H1 (cell line): ENCODE results near the gene DUOXA2. TPM values are rescaled to one million over a fixed set of nuclear protein-coding genes. Genes with fewer than 3 reads are reported as not detected.

Experiments used
- CTCF ChIA-PET: fragments of 300-600 bp; sonication (Branson Sonifier 250); formaldehyde crosslinking; loops from one replicate; lab custom pipeline; 2021; ENCODE audit not compliant: partially characterized antibody; lab: Charles Lee
- POLR2A ChIA-PET: fragments of 300-600 bp; sonication (Branson Sonifier 250); formaldehyde crosslinking; loops from one replicate; lab custom pipeline; 2021; ENCODE audit warnings: inconsistent platforms; ENCODE audit not compliant: partially characterized antibody; lab: Charles Lee
- DNase-seq, 2 experiments: peaks; one replicate each; pipeline versions ENCODE4 v3.0.0 to v3.0.0-alpha.2; 2010 to 2022; ENCODE audit warnings: low spot score in 2 of 2, low read depth in 1 of 2, mixed read lengths in 1 of 2
- FAIRE-seq: peaks from 2 replicates; lab custom pipeline; 2011; peaks lifted over from hg19 to GRCh38; lab: Jason Lieb, UNC
- H2AFZ ChIP-seq: 2 replicates; pipeline ENCODE4 v1.8.1; 2012; ENCODE audit warnings: low read length, inconsistent platforms
- H2AK5ac ChIP-seq: 2 replicates; pipeline ENCODE4 v1.6.1; 2013; ENCODE audit warnings: low read depth, low read length
- H2BK120ac ChIP-seq: replicated peaks from 2 replicates; pipeline ENCODE3; 2013; ENCODE audit warnings: low read depth, low read length, inconsistent platforms
- H2BK12ac ChIP-seq: 2 replicates; pipeline ENCODE4 v1.6.1; 2013; ENCODE audit warnings: low read depth, low read length
- H2BK15ac ChIP-seq: 2 replicates; pipeline ENCODE4 v1.6.1; 2013; ENCODE audit warnings: low read length
- H2BK20ac ChIP-seq: 2 replicates; pipeline ENCODE4 v1.6.1; 2013; ENCODE audit warnings: low read length
- H2BK5ac ChIP-seq: 2 replicates; pipeline ENCODE4 v1.6.1; 2013; ENCODE audit warnings: low read depth, low read length
- H3K14ac ChIP-seq: 2 replicates; pipeline ENCODE4 v1.6.1; 2013; ENCODE audit warnings: inconsistent platforms; ENCODE audit not compliant: insufficient read length
- H3K18ac ChIP-seq: 2 replicates; pipeline ENCODE4 v1.6.1; 2013; ENCODE audit warnings: low read length; ENCODE audit errors: extremely low read depth
- H3K23ac ChIP-seq: 2 replicates; pipeline ENCODE4 v1.6.1; 2013; ENCODE audit warnings: inconsistent platforms; ENCODE audit not compliant: insufficient read length
- H3K23me2 ChIP-seq: 2 replicates; pipeline ENCODE4 v1.6.1; 2013; ENCODE audit warnings: low read depth, low read length
- H3K27ac ChIP-seq: 2 replicates; pipeline ENCODE4 v1.6.1; 2011; ENCODE audit warnings: low read depth, low read length, inconsistent platforms
- H3K27me3 ChIP-seq, 4 experiments: replicated peaks in 1 of 4; 1 replicate in 1 of 4; 2 replicates in 3 of 4; pipeline versions ENCODE4 v1.6.1 to v1.8.1; 2011 to 2013; ENCODE audit warnings: low read length in 3 of 4, mild to moderate bottlenecking in 3 of 4, inconsistent platforms in 2 of 4, mixed read lengths in 2 of 4, moderate library complexity in 1 of 4; ENCODE audit not compliant: control insufficient read depth in 3 of 4, insufficient read depth in 3 of 4; ENCODE audit errors: extremely low read depth in 1 of 4
- H3K36me3 ChIP-seq, 4 experiments: 2 replicates each; pipeline versions ENCODE4 v1.6.1 to v1.8.1; 2011 to 2013; ENCODE audit warnings: mild to moderate bottlenecking in 4 of 4, low read length in 3 of 4, moderate library complexity in 2 of 4, control low read depth in 1 of 4, inconsistent platforms in 1 of 4; ENCODE audit not compliant: insufficient read depth in 4 of 4, control insufficient read depth in 2 of 4
- H3K4ac ChIP-seq: replicated peaks from 2 replicates; pipeline ENCODE3; 2013; ENCODE audit warnings: low read length, low read depth, mixed read lengths, inconsistent platforms; ENCODE audit not compliant: insufficient read length
- H3K4me1 ChIP-seq, 4 experiments: replicated peaks in 1 of 4; 1 replicate in 1 of 4; 2 replicates in 3 of 4; pipeline versions ENCODE4 v1.6.1 to v1.8.1; 2011 to 2013; ENCODE audit warnings: low read length in 3 of 4, inconsistent platforms in 2 of 4, mixed read lengths in 1 of 4; ENCODE audit not compliant: insufficient read depth in 4 of 4, control insufficient read depth in 3 of 4
- H3K4me2 ChIP-seq, 2 experiments: 2 replicates each; pipeline versions ENCODE4 v1.6.1 to v1.8.1; 2011 to 2013; ENCODE audit warnings: low read depth in 2 of 2, low read length in 2 of 2, control low read depth in 1 of 2, inconsistent platforms in 1 of 2, mild to moderate bottlenecking in 1 of 2; ENCODE audit not compliant: insufficient read depth in 1 of 2
- H3K4me3 ChIP-seq, 4 experiments: fragments of 200-600, 300-600 bp in 1 of 4; sonication (generic), shearing (Covaris generic), sonication (Bioruptor Twin) in 1 of 4; 2 replicates each; pipeline versions ENCODE4 v1.5.1 to v1.8.1; 2011 to 2016; ENCODE audit warnings: low read length in 4 of 4, low read depth in 3 of 4, control low read depth in 2 of 4, inconsistent platforms in 2 of 4, mild to moderate bottlenecking in 2 of 4, mixed read lengths in 1 of 4, moderate library complexity in 1 of 4; ENCODE audit not compliant: insufficient read depth in 2 of 4; ENCODE audit errors: extremely low read depth in 1 of 4
- H3K56ac ChIP-seq: replicated peaks from 2 replicates; pipeline ENCODE3; 2013; ENCODE audit warnings: low read depth, mild to moderate bottlenecking, mixed read lengths, low read length, inconsistent platforms; ENCODE audit not compliant: insufficient read length
- H3K79me1 ChIP-seq: 2 replicates; pipeline ENCODE4 v1.6.1; 2013; ENCODE audit warnings: low read depth, low read length, control low read depth
- H3K79me2 ChIP-seq, 2 experiments: 2 replicates each; pipeline versions ENCODE4 v1.6.1 to v1.8.1; 2012 to 2013; ENCODE audit warnings: low read length in 2 of 2, mild to moderate bottlenecking in 2 of 2, inconsistent platforms in 1 of 2; ENCODE audit not compliant: insufficient read depth in 2 of 2, control insufficient read depth in 1 of 2
- H3K9ac ChIP-seq, 4 experiments: replicated peaks in 1 of 4; 1 replicate in 1 of 4; 2 replicates in 3 of 4; pipeline versions ENCODE4 v1.6.1 to v1.8.1; 2011 to 2013; ENCODE audit warnings: low read depth in 3 of 4, low read length in 3 of 4, control low read depth in 2 of 4, mild to moderate bottlenecking in 2 of 4, moderate library complexity in 2 of 4, inconsistent platforms in 1 of 4; ENCODE audit errors: extremely low read depth in 1 of 4
- H3K9me3 ChIP-seq, 2 experiments: 2 replicates each; pipeline versions ENCODE4 v1.6.1 to v1.8.1; 2012 to 2013; ENCODE audit warnings: mild to moderate bottlenecking in 2 of 2, moderate library complexity in 2 of 2, control low read depth in 1 of 2, inconsistent platforms in 1 of 2, low read depth in 1 of 2, low read length in 1 of 2, mixed read lengths in 1 of 2; ENCODE audit not compliant: insufficient read depth in 2 of 2
- H4K20me1 ChIP-seq, 2 experiments: replicated peaks in 1 of 2; 2 replicates each; pipeline versions ENCODE3 to v1.8.1; 2011 to 2013; ENCODE audit warnings: inconsistent platforms in 2 of 2, low read length in 2 of 2, mild to moderate bottlenecking in 1 of 2; ENCODE audit not compliant: insufficient read depth in 2 of 2, control insufficient read depth in 1 of 2
- H4K5ac ChIP-seq: 2 replicates; pipeline ENCODE4 v1.6.1; 2013; ENCODE audit warnings: low read length, low read depth, mixed read lengths, inconsistent platforms; ENCODE audit not compliant: insufficient read length
- H4K8ac ChIP-seq: 2 replicates; pipeline ENCODE4 v1.8.0; 2013; ENCODE audit warnings: mild to moderate bottlenecking, moderate library complexity, low read length, inconsistent platforms; ENCODE audit not compliant: insufficient read depth; ENCODE audit errors: extremely low read depth
- H4K91ac ChIP-seq: replicated peaks from 2 replicates; pipeline ENCODE3; 2013; ENCODE audit warnings: low read length, mixed read lengths, inconsistent platforms; ENCODE audit not compliant: insufficient read length
- BCL11A ChIP-seq, 2 experiments: IDR thresholded peaks; one replicate each; pipeline ENCODE4 v1.6.1; 2011; ENCODE audit warnings: low read depth in 2 of 2, low read length in 2 of 2, mild to moderate bottlenecking in 2 of 2
- EGR1 ChIP-seq: IDR thresholded peaks from 2 replicates; pipeline ENCODE4 v1.6.1; 2011; ENCODE audit warnings: low read depth, low read length, borderline replicate concordance
- FOSL1 ChIP-seq: IDR thresholded peaks from 2 replicates; pipeline ENCODE4 v1.6.1; 2011; ENCODE audit warnings: mild to moderate bottlenecking, low read depth, low read length, moderate library complexity; ENCODE audit not compliant: insufficient read depth
- GTF2F1 ChIP-seq: IDR thresholded peaks from 2 replicates; pipeline ENCODE4 v1.6.1; 2012; ENCODE audit warnings: low read depth, low read length, improper control_type of control experiment, borderline replicate concordance
- HDAC2 ChIP-seq, 2 experiments: fragments of 300-600 bp in 1 of 2; sonication (generic) in 1 of 2; IDR thresholded peaks; 2 replicates each; pipeline ENCODE4 v1.6.1; 2011 to 2012; ENCODE audit warnings: low read depth in 2 of 2, low read length in 2 of 2, mild to moderate bottlenecking in 2 of 2, moderate library complexity in 2 of 2, borderline replicate concordance in 1 of 2, inconsistent platforms in 1 of 2
- JUN ChIP-seq: IDR thresholded peaks from 2 replicates; pipeline ENCODE4 v1.6.1; 2011; ENCODE audit warnings: low read depth, mild to moderate bottlenecking, improper control_type of control experiment, low read length
- NANOG ChIP-seq: IDR thresholded peaks from 2 replicates; pipeline ENCODE4 v1.6.1; 2011; ENCODE audit warnings: low read length, low read depth, mild to moderate bottlenecking, inconsistent platforms; ENCODE audit not compliant: insufficient read depth, poor library complexity, severe bottlenecking
- RNF2 ChIP-seq: fragments of 200-900, 300-1000 bp; sonication (generic); IDR thresholded peaks from 2 replicates; pipeline ENCODE4 v1.7.1; 2016; ENCODE audit warnings: borderline replicate concordance, low read depth, mild to moderate bottlenecking, antibody characterized with exemption, low read length; ENCODE audit not compliant: poor library complexity, severe bottlenecking; ENCODE audit errors: missing control alignments
- TCF12 ChIP-seq: IDR thresholded peaks from 2 replicates; pipeline ENCODE4 v1.6.1; 2011; ENCODE audit warnings: low read depth, mild to moderate bottlenecking, low read length
- WGBS, 2 experiments: shearing (Covaris generic) in 1 of 2; methylation state at CpG; one replicate each; pipeline versions ENCODE4 v1.1.6 to v1.1.7; 2013 to 2015; ENCODE audit warnings: low lambda C conversion rate in 2 of 2, mixed read lengths in 2 of 2, inconsistent platforms in 1 of 2, low coverage in 1 of 2, missing lambda C conversion rate in 1 of 2; ENCODE audit not compliant: insufficient replicate concordance in 2 of 2, insufficient coverage in 1 of 2, insufficient read length in 1 of 2; ENCODE audit errors: extremely low coverage in 1 of 2, missing lambda C conversion rate in 1 of 2; 5-methylcytosine and 5-hydroxymethylcytosine counted together
- polyA plus RNA-seq, 7 experiments: library from polyadenylated mRNA; depleted of rRNA in 3 of 7; stranded (reverse) in 5 of 7; unstranded in 2 of 7; fragments of >200 nt in 5 of 7; fragments of 200-250 nt in 2 of 7; gene quantifications; 1 replicate in 5 of 7; 2 replicates in 1 of 7; 4 replicates in 1 of 7; pipeline versions ENCODE4 v1.2.1 to v1.2.3, GENCODE V29; 2011 to 2013; ENCODE audit warnings: missing spikeins in 2 of 7, mixed read lengths in 2 of 7
- total RNA-seq: library from RNA; stranded (reverse); fragmentation: NEBNext Ultra II Directional; extraction: Animal tissue kit (Norgen Biotek cat#: 25700); gene quantifications from 2 replicates; pipeline ENCODE4 v1.2.1, GENCODE V29; 2021

The DUOXA2 gene
- total and polyA plus RNA-seq, 2 of the 8 experiments (the other 6 are each of a cell fraction or from before 2014, with no cell fraction given), result 0.05 TPM; not detected in 1

- no peak for FAIRE-seq
- POLR2A ChIA-PET, result interaction anchor here (1.1 to 2.9 kb wide), 4 partner anchors 11 to 241 kb away, joined by 3 to 8 read pairs (median 3); a partner anchor contains a TSS
These were observed 47.5 kb downstream of the DUOXA2 start for GRCh38 chr15:45161666-45162065.

More at GRCh38 chr15:45161666-45162065, 47.5 kb downstream of the DUOXA2 start:
- Histone ChIP-seq H3K4me3 (no peak overlapping the region), H2BK120ac (no peak overlapping the region), H4K8ac (no peak overlapping the region), H3K18ac (no peak overlapping the region), H4K91ac (no peak overlapping the region), H3K4ac (no peak overlapping the region), H3K4me2 (no peak overlapping the region), H3K36me3 (no peaks in the 10 kb centered on the region), H2BK12ac (no peak overlapping the region), H3K9ac (no peak overlapping the region), H3K14ac (no peak overlapping the region), H3K23me2 (no peaks in the 10 kb centered on the region; the same call in 1 of the 2 replicates), H4K20me1 (peaks cover 0 to 2% of the 10 kb centered on the region in 2 experiments), H3K4me1 (peaks cover 0 to 4% (median 0%) of the 10 kb centered on the region in 4 experiments; a peak in 4 of 7 replicates), H4K5ac (no peak overlapping the region), H3K9me3 (no peaks in the 10 kb centered on the region), H2BK15ac (no peak overlapping the region), H3K79me1 (no peaks in the 10 kb centered on the region), H3K27ac (no peak overlapping the region), H3K27me3 (no peaks in the 10 kb centered on the region; a peak in 2 of 7 replicates), H3K56ac (no peak overlapping the region), H2AK5ac (no peak overlapping the region), H3K23ac (no peak overlapping the region), H2BK20ac (no peak overlapping the region), H3K79me2 (no peaks in the 10 kb centered on the region), H2BK5ac (no peak overlapping the region)
- DNase-seq, result no peak
- WGBS, 2 experiments, result 87% methylated on average over 13 of the region's 14 CpGs; no CpG with 5 or more reads in 1 of the 2 experiments
- TF ChIP-seq NANOG (no peak), HDAC2 (IDR thresholded peaks at IDR 0.05; ENCODE audit: borderline replicate concordance in 1 of 2, low read depth in 2 of 2, low read length in 2 of 2) (no peak), JUN (no peak), BCL11A (IDR thresholded peaks at IDR 0.05; ENCODE audit: low read depth in 2 of 2, low read length in 2 of 2) (no peak), GTF2F1 (no peak), EGR1 (no peak), FOSL1 (no peak), RNF2 (no peak), TCF12 (no peak)
- TF ChIP-seq, all 59 proteins: peak for 0
- CTCF ChIA-PET, result interaction anchor here (0.6 to 41.8 kb wide), 12 partner anchors 11 to 487 kb away, joined by 3 to 1117 read pairs (median 8); partner anchors contain the start of gene SHF
- H2AFZ ChIP-seq, result no peak overlapping the region
